NCI-H1092 treated with DMSO at 0.1 percent for 48 hours (cell line): ENCODE measurements around the gene USP12.
A peak's percentile ranks its signal among the peaks of the same experiment; 100 is the strongest.

Source experiments
- DNase-seq: peaks from one replicate; lab custom pipeline; 2025; lab: John Stamatoyannopoulos, UW

The USP12 gene

GRCh38 chr13:27183561-27184147, 12.0 kb upstream of the USP12 start:
- no peak for DNase-seq

GRCh38 chr13:27182844-27183497, 11.4 kb upstream of the USP12 start:
- DNase-seq = no peak

GRCh38 chr13:27182054-27182453, 10.4 kb upstream of the USP12 start:
- DNase-seq = no peak

- no peak for DNase-seq
These were observed 6.2 kb upstream of the USP12 start for GRCh38 chr13:27177852-27178251.

GRCh38 chr13:27176470-27177410, 5.1 kb upstream of the USP12 start:
- no peak for DNase-seq

GRCh38 chr13:27174766-27175455, 3.3 kb upstream of the USP12 start:
- DNase-seq = no peak

- peak; percentile 27 for DNase-seq
These were observed 858 bp upstream of the USP12 start for GRCh38 chr13:27172495-27172842.

GRCh38 chr13:27171827-27172494, 350 bp upstream of the USP12 start:
- DNase-seq = peak; percentile 91

GRCh38 chr13:27170516-27171243, 931 bp downstream of the USP12 start:
- DNase-seq = peak; percentile 73

GRCh38 chr13:27170221-27170515, 1.4 kb downstream of the USP12 start:
- no peak for DNase-seq

- no peak for DNase-seq
These were observed 2.5 kb downstream of the USP12 start for GRCh38 chr13:27168906-27169657.

- no peak for DNase-seq
These were observed 3.5 kb downstream of the USP12 start for GRCh38 chr13:27168086-27168485.

GRCh38 chr13:27166313-27166712, 5.3 kb downstream of the USP12 start:
- no peak for DNase-seq

GRCh38 chr13:27161980-27162379, 9.6 kb downstream of the USP12 start:
- DNase-seq = no peak

- DNase-seq = no peak
These were observed 10.2 kb downstream of the USP12 start for GRCh38 chr13:27161423-27161822.

GRCh38 chr13:27160657-27161295, 10.8 kb downstream of the USP12 start:
- no peak for DNase-seq

GRCh38 chr13:27159806-27160563, 11.6 kb downstream of the USP12 start:
- no peak for DNase-seq

GRCh38 chr13:27158335-27158734, 13.3 kb downstream of the USP12 start:
- DNase-seq = no peak
